ENCODE measurements around the gene DEGS1. TPM values are rescaled to one million over a fixed set of nuclear protein-coding genes. Genes with fewer than 3 reads are reported as not detected.

Gene DEGS1
- total RNA-seq (100 to 1,000 TPM in 1 of 7 donors, 10 to 100 TPM in 6; 48.8 to 102 (median 63.2) TPM), polyA plus RNA-seq (10 to 100 TPM; 29.2 to 35.4 (median 33.9) TPM)
- long read RNA-seq, donor 1, transcript DEGS1-201 (3 exons, 2,101 nt): major isoform, 36 of 42 reads
- long read RNA-seq, donor 1, partial matches to known transcripts: 6 of 42 reads
- long read RNA-seq, donor 1, other reads (novel, unspliced or antisense): 0 of 42 reads
- long read RNA-seq, donor 2, transcript DEGS1-201 (3 exons, 2,101 nt): major isoform, 13 of 19 reads
- long read RNA-seq, donor 2, partial matches to known transcripts: 6 of 19 reads
- long read RNA-seq, donor 2, other reads (novel, unspliced or antisense): 0 of 19 reads

GRCh38 chr1:224182866-224183590 lies at the start of gene DEGS1:
DEGS1 (plus strand) TSS chr1:224183240; CDS start chr1:224183337, 97 bp downstream.
- Histone ChIP-seq H3K9me3 (no peaks in the 10 kb centered on the region), H3K4me1 (peaks cover 9 to 66% (median 49%) of the 10 kb centered on the region in 6 donors), H3K27ac (peak within 1 kb of the TSS; percentile 96 to 99 (median 99)), H3K36me3 (peaks cover 0 to 22% (median 0%) of the 10 kb centered on the region in 6 donors), H3K4me3 (peak within 1 kb of the TSS; percentile 68 to 96 (median 88)), H3K27me3 (replicated peaks in 1 of 7) (no peaks in the 10 kb centered on the region)
- peak; percentile 97 for DNase-seq
- TF ChIP-seq POLR2A (IDR thresholded peaks at IDR 0.05): peak in 2 of 3 donors; percentile 65 to 94
- TF ChIP-seq POLR2AphosphoS5 (IDR thresholded peaks at IDR 0.05): peak; percentile 95 to 97 (median 97)
- TF ChIP-seq, protein P1, sequence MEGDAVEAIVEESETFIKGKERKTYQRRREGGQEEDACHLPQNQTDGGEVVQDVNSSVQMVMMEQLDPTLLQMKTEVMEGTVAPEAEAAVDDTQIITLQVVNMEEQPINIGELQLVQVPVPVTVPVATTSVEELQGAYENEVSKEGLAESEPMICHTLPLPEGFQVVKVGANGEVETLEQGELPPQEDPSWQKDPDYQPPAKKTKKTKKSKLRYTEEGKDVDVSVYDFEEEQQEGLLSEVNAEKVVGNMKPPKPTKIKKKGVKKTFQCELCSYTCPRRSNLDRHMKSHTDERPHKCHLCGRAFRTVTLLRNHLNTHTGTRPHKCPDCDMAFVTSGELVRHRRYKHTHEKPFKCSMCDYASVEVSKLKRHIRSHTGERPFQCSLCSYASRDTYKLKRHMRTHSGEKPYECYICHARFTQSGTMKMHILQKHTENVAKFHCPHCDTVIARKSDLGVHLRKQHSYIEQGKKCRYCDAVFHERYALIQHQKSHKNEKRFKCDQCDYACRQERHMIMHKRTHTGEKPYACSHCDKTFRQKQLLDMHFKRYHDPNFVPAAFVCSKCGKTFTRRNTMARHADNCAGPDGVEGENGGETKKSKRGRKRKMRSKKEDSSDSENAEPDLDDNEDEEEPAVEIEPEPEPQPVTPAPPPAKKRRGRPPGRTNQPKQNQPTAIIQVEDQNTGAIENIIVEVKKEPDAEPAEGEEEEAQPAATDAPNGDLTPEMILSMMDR (IDR thresholded peaks at IDR 0.05 in 8 of 11, conservative IDR thresholded peaks at IDR 0.05 in 3 of 11): peak in 2 of 11 experiments; percentile 7 to 18
- intact Hi-C loops (cut with DNase I; ENCODE audit: low total_unique reads): loop anchor here (5.0 kb wide), 1 partner anchor 64 kb away; no protein-coding TSS in a partner anchor
- WGBS, 5 donors: 0 to 1% (median 0%) methylated on average over 35 to 94 of the region's 94 CpGs

DNA sequence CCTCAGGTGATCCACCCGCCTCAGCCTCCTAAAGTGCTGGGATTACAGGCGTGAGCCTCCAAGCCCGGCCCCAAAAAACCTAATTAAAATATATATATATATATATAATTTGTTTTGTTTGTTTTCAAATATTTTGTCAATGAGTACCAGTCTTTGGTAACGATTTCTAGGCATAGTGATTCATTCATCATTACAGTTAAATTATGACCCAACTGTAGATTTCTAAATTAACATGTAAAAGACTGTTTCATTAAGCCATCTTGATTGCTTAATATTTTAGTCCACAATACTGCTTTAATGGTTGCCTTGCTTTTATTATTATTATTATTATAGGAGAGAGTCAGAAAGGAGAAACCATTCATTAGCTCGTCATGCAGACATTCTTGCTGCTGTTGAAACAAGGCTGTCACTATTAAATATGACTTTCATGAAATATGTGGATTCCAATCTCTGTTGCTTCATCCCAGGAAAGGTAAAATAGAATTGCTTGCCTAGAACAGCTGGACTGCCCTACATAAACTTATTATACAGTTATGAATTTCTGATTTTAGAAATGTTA lies 49.2 kb upstream of the DEGS1 start:
- TF ChIP-seq, protein P1 (IDR thresholded peaks at IDR 0.05 in 8 of 11, conservative IDR thresholded peaks at IDR 0.05 in 3 of 11): no peak
- TF ChIP-seq POLR2A (IDR thresholded peaks at IDR 0.05) (no peak), POLR2AphosphoS5 (IDR thresholded peaks at IDR 0.05) (no peak)
- no peaks in the 10 kb centered on the region for H3K4me1 ChIP-seq
- WGBS, 5 donors: 79 to 88% (median 85%) methylated on average over 5 of the region's 5 CpGs
- H3K36me3 ChIP-seq: peaks cover 4 to 94% (median 52%) of the 10 kb centered on the region in 6 donors
- H3K4me3 ChIP-seq: no peak overlapping the region
- H3K27ac ChIP-seq: no peak overlapping the region
- no peak for DNase-seq
- no peaks in the 10 kb centered on the region for H3K27me3 ChIP-seq (replicated peaks in 1 of 7)
- no peaks in the 10 kb centered on the region for H3K9me3 ChIP-seq
- intact Hi-C loops (cut with DNase I; ENCODE audit: low total_unique reads): no loop called here

GRCh38 chr1:224137518-224137917 lies 45.5 kb upstream of the DEGS1 start:
- H3K27me3 ChIP-seq (replicated peaks in 1 of 7): no peaks in the 10 kb centered on the region
- no peak overlapping the region for H3K4me3 ChIP-seq
- no peaks in the 10 kb centered on the region for H3K9me3 ChIP-seq
- no peak for DNase-seq
- intact Hi-C loops (cut with DNase I; ENCODE audit: low total_unique reads): no loop called here
- H3K4me1 ChIP-seq: no peaks in the 10 kb centered on the region
- H3K27ac ChIP-seq: no peak overlapping the region
- H3K36me3 ChIP-seq: peaks cover 4 to 98% (median 45%) of the 10 kb centered on the region in 6 donors
- no peak for TF ChIP-seq POLR2AphosphoS5 (IDR thresholded peaks at IDR 0.05)
- no peak for TF ChIP-seq POLR2A (IDR thresholded peaks at IDR 0.05)
- TF ChIP-seq, protein P1 (IDR thresholded peaks at IDR 0.05 in 8 of 11, conservative IDR thresholded peaks at IDR 0.05 in 3 of 11): no peak

Data from spleen (tissue), 13 donors.